ENCODE measurements around the gene LRRC32. TPM values are rescaled to one million over a fixed set of nuclear protein-coding genes. Genes with fewer than 3 reads are reported as not detected.

Gene LRRC32
- total and polyA plus RNA-seq, 2 donors (not counting 1 experiment from before 2014, with no cell fraction given), result 19.2 to 103 TPM

DNA sequence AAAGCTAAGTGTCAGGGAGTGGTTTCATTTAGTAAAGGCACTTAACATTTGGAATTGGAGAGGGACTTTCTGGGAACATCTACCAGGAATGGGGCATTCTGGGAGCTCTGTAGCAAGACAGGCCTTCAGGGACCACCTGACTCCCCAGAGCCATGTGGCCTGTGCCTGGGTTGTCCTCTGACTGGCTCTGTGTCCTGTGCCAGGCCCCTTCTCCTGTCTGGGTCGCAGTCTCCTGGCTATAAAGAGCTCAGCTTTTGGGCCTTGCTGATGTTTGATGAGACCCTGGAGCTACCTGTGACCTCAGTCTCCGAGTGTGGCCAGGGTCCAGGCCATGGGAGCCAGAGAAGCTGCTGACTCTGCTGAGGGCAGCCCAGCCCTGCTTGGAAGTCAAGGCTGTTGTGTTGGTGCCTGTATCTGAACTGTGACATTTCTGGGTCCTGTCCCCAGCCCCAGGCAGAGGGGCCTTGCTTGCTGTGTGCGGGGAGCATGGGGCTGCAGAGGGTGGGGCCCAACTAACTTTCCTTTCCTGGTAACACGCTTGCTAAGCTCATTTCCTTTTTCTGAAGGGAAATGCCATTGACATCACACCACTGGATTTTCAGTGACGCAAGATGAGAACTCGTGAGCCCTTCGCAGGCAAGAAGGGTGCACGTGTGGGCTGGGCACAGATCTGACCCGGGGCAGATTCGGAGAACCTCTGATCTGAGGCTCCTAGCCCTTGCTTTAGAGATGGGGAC is 41.3 kb downstream of the LRRC32 start:
- Histone ChIP-seq H3K9ac (ENCODE audit: insufficient read depth, low read length) (peak overlapping the region; percentile 33), H3K79me2 (ENCODE audit: control insufficient read depth, insufficient read depth, low read length) (no peaks in the 10 kb centered on the region), H3K4me3 (replicated peaks in 1 of 4; ENCODE audit: control extremely low read depth in 1 of 4, insufficient read depth in 1 of 4, low read depth in 3 of 4, low read length in 4 of 4) (no peak overlapping the region), H3K9me3 (ENCODE audit: control insufficient read depth, insufficient read depth, low read depth, low read length) (no peaks in the 10 kb centered on the region), H3K36me3 (ENCODE audit: control insufficient read depth, insufficient read depth, low read length) (no peaks in the 10 kb centered on the region), H3K27ac (ENCODE audit: insufficient read depth, low read length) (peak overlapping the region; percentile 79), H3K4me2 (ENCODE audit: extremely low read depth, insufficient read depth, low read length) (no peak overlapping the region), H2AFZ (ENCODE audit: low read length) (peak overlapping the region; percentile 4), H4K20me1 (ENCODE audit: control insufficient read depth, extremely low read depth, insufficient read depth, low read length) (no peaks in the 10 kb centered on the region), H3K27me3 (ENCODE audit: control insufficient read depth, insufficient read depth, low read length) (no peaks in the 10 kb centered on the region), H3K4me1 (ENCODE audit: control insufficient read depth, extremely low read depth, insufficient read depth, low read length) (peaks cover 12% of the 10 kb centered on the region)
- TF ChIP-seq EZH2 (IDR thresholded peaks at IDR 0.05; ENCODE audit: low read length, missing control alignments), result no peak
- no peak for TF ChIP-seq CTCF (conservative IDR thresholded peaks at IDR 0.05 in 1 of 2, IDR thresholded peaks at IDR 0.05 in 1 of 2; ENCODE audit: low read depth in 1 of 2, low read length in 2 of 2)
- peak; percentile 33 to 59 for DNase-seq (ENCODE audit: low read depth in 2 of 2)

DNA sequence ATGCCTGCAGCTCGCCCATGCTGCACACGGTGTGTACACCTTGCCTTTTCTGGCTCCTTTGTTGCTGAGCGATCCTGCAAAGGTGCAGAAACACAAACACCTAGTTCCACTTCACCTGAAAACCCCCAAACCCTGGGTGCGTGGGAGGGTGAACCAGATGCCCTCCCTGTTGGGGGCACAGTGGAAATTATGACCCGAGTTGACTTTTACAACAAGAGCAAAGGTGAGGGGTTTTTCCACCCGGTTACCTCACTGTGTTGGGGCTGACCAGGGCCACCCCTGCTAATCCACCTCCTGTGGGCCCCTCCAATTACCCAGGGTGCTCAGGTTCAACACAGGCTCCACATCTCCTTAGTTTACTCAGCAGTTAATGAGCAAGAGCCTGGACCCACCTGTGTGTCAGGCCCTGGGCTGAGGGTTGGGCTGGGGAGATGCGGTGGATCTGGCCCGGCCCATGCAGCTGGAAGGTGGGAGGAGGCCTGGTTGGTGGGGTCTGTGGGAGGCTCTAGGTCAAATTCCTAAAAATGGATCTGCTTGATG is 42.1 kb downstream of the LRRC32 start:
- H3K4me1 ChIP-seq (ENCODE audit: control insufficient read depth, extremely low read depth, insufficient read depth, low read length), result peaks cover 12% of the 10 kb centered on the region
- H3K9ac ChIP-seq (ENCODE audit: insufficient read depth, low read length), result no peak overlapping the region
- no peaks in the 10 kb centered on the region for H3K9me3 ChIP-seq (ENCODE audit: control insufficient read depth, insufficient read depth, low read depth, low read length)
- H3K79me2 ChIP-seq (ENCODE audit: control insufficient read depth, insufficient read depth, low read length), result no peaks in the 10 kb centered on the region
- H3K4me2 ChIP-seq (ENCODE audit: extremely low read depth, insufficient read depth, low read length), result no peak overlapping the region
- TF ChIP-seq CTCF (conservative IDR thresholded peaks at IDR 0.05 in 1 of 2, IDR thresholded peaks at IDR 0.05 in 1 of 2; ENCODE audit: low read depth in 1 of 2, low read length in 2 of 2), result no peak
- no peak for TF ChIP-seq EZH2 (IDR thresholded peaks at IDR 0.05; ENCODE audit: low read length, missing control alignments)
- H3K36me3 ChIP-seq (ENCODE audit: control insufficient read depth, insufficient read depth, low read length), result no peaks in the 10 kb centered on the region
- no peak overlapping the region for H2AFZ ChIP-seq (ENCODE audit: low read length)
- H3K27me3 ChIP-seq (ENCODE audit: control insufficient read depth, insufficient read depth, low read length), result no peaks in the 10 kb centered on the region
- no peak overlapping the region for H3K4me3 ChIP-seq (replicated peaks in 1 of 4; ENCODE audit: control extremely low read depth in 1 of 4, insufficient read depth in 1 of 4, low read depth in 3 of 4, low read length in 4 of 4)
- no peaks in the 10 kb centered on the region for H4K20me1 ChIP-seq (ENCODE audit: control insufficient read depth, extremely low read depth, insufficient read depth, low read length)
- H3K27ac ChIP-seq (ENCODE audit: insufficient read depth, low read length), result no peak overlapping the region
- no peak for DNase-seq (ENCODE audit: low read depth in 2 of 2)

DNA sequence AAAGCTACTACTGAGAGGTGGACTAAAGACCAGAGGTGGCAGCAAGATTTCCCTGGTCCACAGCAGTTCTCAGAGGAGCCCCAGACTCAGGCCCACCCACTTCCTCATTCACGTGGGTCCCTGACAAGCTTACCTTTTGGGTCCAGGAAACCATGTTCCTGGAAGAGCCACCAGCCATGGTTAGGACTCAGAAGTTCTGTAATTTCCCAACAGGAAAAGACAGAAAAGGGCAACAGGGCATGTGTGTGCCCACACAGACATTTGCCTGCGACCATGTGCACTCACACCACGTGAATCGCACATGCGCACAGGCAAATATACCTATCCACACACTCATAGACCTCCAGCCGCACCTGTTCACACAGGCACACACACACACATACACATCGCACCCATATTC is 42.9 kb downstream of the LRRC32 start:
- no peak overlapping the region for H2AFZ ChIP-seq (ENCODE audit: low read length)
- no peaks in the 10 kb centered on the region for H3K79me2 ChIP-seq (ENCODE audit: control insufficient read depth, insufficient read depth, low read length)
- H3K4me3 ChIP-seq (replicated peaks in 1 of 4; ENCODE audit: control extremely low read depth in 1 of 4, insufficient read depth in 1 of 4, low read depth in 3 of 4, low read length in 4 of 4), result no peak overlapping the region
- no peak for DNase-seq (ENCODE audit: low read depth in 2 of 2)
- no peak overlapping the region for H3K4me2 ChIP-seq (ENCODE audit: extremely low read depth, insufficient read depth, low read length)
- H3K36me3 ChIP-seq (ENCODE audit: control insufficient read depth, insufficient read depth, low read length), result no peaks in the 10 kb centered on the region
- no peak overlapping the region for H3K9ac ChIP-seq (ENCODE audit: insufficient read depth, low read length)
- H3K4me1 ChIP-seq (ENCODE audit: control insufficient read depth, extremely low read depth, insufficient read depth, low read length), result peaks cover 17% of the 10 kb centered on the region
- H3K27ac ChIP-seq (ENCODE audit: insufficient read depth, low read length), result no peak overlapping the region
- H3K27me3 ChIP-seq (ENCODE audit: control insufficient read depth, insufficient read depth, low read length), result no peaks in the 10 kb centered on the region
- H3K9me3 ChIP-seq (ENCODE audit: control insufficient read depth, insufficient read depth, low read depth, low read length), result no peaks in the 10 kb centered on the region
- no peaks in the 10 kb centered on the region for H4K20me1 ChIP-seq (ENCODE audit: control insufficient read depth, extremely low read depth, insufficient read depth, low read length)
- TF ChIP-seq EZH2 (IDR thresholded peaks at IDR 0.05; ENCODE audit: low read length, missing control alignments) (no peak), CTCF (conservative IDR thresholded peaks at IDR 0.05 in 1 of 2, IDR thresholded peaks at IDR 0.05 in 1 of 2; ENCODE audit: low read depth in 1 of 2, low read length in 2 of 2) (no peak)
